Measurements from ENCODE around the gene IL12RB1.
"Not testable (repeated sequence)": the region's sequence is repeated elsewhere in the genome, so short reads cannot be mapped to it uniquely, and the experiment has no call there.

IL12RB1 gene

GRCh38 chr19:18049385-18049784 lies 37.3 kb downstream of the IL12RB1 start:
- DNase-seq (ENCODE audit: low spot score) (no peak), FAIRE-seq (no peak)

- FAIRE-seq (no peak), DNase-seq (ENCODE audit: low spot score) (peak; percentile 56)
These were observed 40.5 kb downstream of the IL12RB1 start for GRCh38 chr19:18046059-18046718.

GRCh38 chr19:18045307-18046050 lies 41.3 kb downstream of the IL12RB1 start:
- FAIRE-seq (no peak), DNase-seq (ENCODE audit: low spot score) (no peak)

GRCh38 chr19:18044825-18045304 lies 41.9 kb downstream of the IL12RB1 start:
- FAIRE-seq (no peak), DNase-seq (ENCODE audit: low spot score) (peak; percentile 32)

GRCh38 chr19:18043676-18044075 lies 43.1 kb downstream of the IL12RB1 start:
- no peak for DNase-seq (ENCODE audit: low spot score)
- no peak for FAIRE-seq

- no peak for DNase-seq (ENCODE audit: low spot score)
- FAIRE-seq, result no peak
These were observed 45.7 kb downstream of the IL12RB1 start for GRCh38 chr19:18041054-18041453.

GRCh38 chr19:18032102-18032501 lies 54.6 kb downstream of the IL12RB1 start:
- DNase-seq (ENCODE audit: low spot score); FAIRE-seq: not testable (repeated sequence)

- FAIRE-seq; DNase-seq (ENCODE audit: low spot score): not testable (repeated sequence)
These were observed 55.3 kb downstream of the IL12RB1 start for GRCh38 chr19:18031401-18031800.

GRCh38 chr19:18029617-18030338 lies 57.0 kb downstream of the IL12RB1 start:
- FAIRE-seq (no peak), DNase-seq (ENCODE audit: low spot score) (peak; percentile 44)

- FAIRE-seq (no peak), DNase-seq (ENCODE audit: low spot score) (no peak)
These were observed 59.6 kb downstream of the IL12RB1 start for GRCh38 chr19:18027151-18027550.

- no peak for DNase-seq (ENCODE audit: low spot score)
- FAIRE-seq, result no peak
These were observed 63.0 kb downstream of the IL12RB1 start for GRCh38 chr19:18023622-18024251.

GRCh38 chr19:18021121-18021755 lies 65.5 kb downstream of the IL12RB1 start:
- FAIRE-seq, result no peak

GRCh38 chr19:18020212-18021085 lies 66.3 kb downstream of the IL12RB1 start:
- FAIRE-seq, result no peak
- peak; percentile 57 for DNase-seq (ENCODE audit: low spot score)

More at GRCh38 chr19:18021121-18021755, 65.5 kb downstream of the IL12RB1 start:
- DNase-seq (ENCODE audit: low spot score), result peak; percentile 78

- DNase-seq (ENCODE audit: low spot score) (no peak), FAIRE-seq (no peak)
These were observed 69.3 kb downstream of the IL12RB1 start for GRCh38 chr19:18017275-18018083.

- FAIRE-seq (no peak), DNase-seq (ENCODE audit: low spot score) (no peak)
These were observed 70.4 kb downstream of the IL12RB1 start for GRCh38 chr19:18016209-18016910.

- FAIRE-seq, result no peak
These were observed 72.5 kb downstream of the IL12RB1 start for GRCh38 chr19:18014197-18014596.

GRCh38 chr19:18013210-18014111 lies 73.3 kb downstream of the IL12RB1 start:
- FAIRE-seq (no peak), DNase-seq (ENCODE audit: low spot score) (no peak)

More at GRCh38 chr19:18014197-18014596, 72.5 kb downstream of the IL12RB1 start:
- DNase-seq (ENCODE audit: low spot score), result no peak

All from urothelium cell line (cell line).